Gastroesophageal sphincter (tissue), 4 donors: ENCODE measurements around the gene RGS7BP. TPM values are rescaled to one million over a fixed set of nuclear protein-coding genes. Genes with fewer than 3 reads are reported as not detected.

Experiments
- ATAC-seq: fragments of 150-250 bp; one replicate; pipeline ENCODE4 v1.9.1; 2016; ENCODE audit warnings: mild to moderate bottlenecking, moderate library complexity
- H3K27ac ChIP-seq, 4 donors: fragments of 200-600 bp; sonication (generic) in 3 of 4; 1 replicate in 3 of 4; 2 replicates in 1 of 4; pipeline ENCODE4 v1.5.1; 2016 to 2019
- H3K27me3 ChIP-seq: fragments of 200-600 bp; sonication (generic); one replicate; pipeline ENCODE4 v1.5.1; 2019
- H3K36me3 ChIP-seq, 2 donors: fragments of 200-600 bp; sonication (generic); one replicate each; pipeline ENCODE4 v1.5.1; 2019; ENCODE audit warnings: control low read depth in 1 of 2
- H3K4me1 ChIP-seq, 3 donors: fragments of 200-600 bp; sonication (generic); 1 replicate in 2 of 3; 2 replicates in 1 of 3; pipeline ENCODE4 v1.5.1; 2016 to 2019; ENCODE audit warnings: control low read depth in 2 of 3
- H3K4me3 ChIP-seq, 2 donors: fragments of 200-600 bp; sonication (generic); one replicate each; pipeline ENCODE4 v1.5.1; 2019; ENCODE audit warnings: mild to moderate bottlenecking in 1 of 2, moderate library complexity in 1 of 2
- H3K9me3 ChIP-seq, 3 donors: fragments of 200-600 bp; sonication (generic); one replicate each; pipeline ENCODE4 v1.5.1; 2017 to 2019; ENCODE audit warnings: control low read depth in 2 of 3
- EP300 ChIP-seq: sonication (generic); formaldehyde crosslinking; IDR thresholded peaks from one replicate; pipeline ENCODE4 v1.6.1; 2017; ENCODE audit warnings: antibody characterized with exemption, mild to moderate bottlenecking
- POLR2A ChIP-seq, 2 donors: fragments of 450-650 bp; IDR thresholded peaks; one replicate each; pipeline ENCODE4 v1.6.1; 2017; ENCODE audit warnings: antibody characterized with exemption in 2 of 2, mild to moderate bottlenecking in 2 of 2, moderate library complexity in 1 of 2
- POLR2AphosphoS5 ChIP-seq: sonication (generic); formaldehyde crosslinking; IDR thresholded peaks from one replicate; pipeline ENCODE4 v1.6.1; 2017; ENCODE audit warnings: antibody characterized with exemption
- WGBS, 2 donors: methylation state at CpG; one replicate each; pipeline ENCODE4 v1.1.5; 2018; ENCODE audit warnings: low coverage in 1 of 2; 5-methylcytosine and 5-hydroxymethylcytosine counted together
- total RNA-seq, 4 donors: library from RNA; depleted of rRNA; stranded (reverse); fragments of >200 nt; gene quantifications; one replicate each; pipeline ENCODE4 v1.1.0, GENCODE V29; 2016
- TF ChIP-seq, protein P1 (sequence below), 4 experiments: fragments of 200-600 bp in 2 of 4; fragments of 450-650 bp in 2 of 4; sonication (generic) in 1 of 4; IDR thresholded peaks; one replicate each; pipeline ENCODE4 v1.5.1; 2017 to 2019; ENCODE audit warnings: antibody characterized with exemption in 4 of 4, mild to moderate bottlenecking in 2 of 4, moderate library complexity in 2 of 4

The RGS7BP gene
- total RNA-seq, 4 donors from 2014 or later = 1.5 to 4.4 (median 3.7) TPM

DNA sequence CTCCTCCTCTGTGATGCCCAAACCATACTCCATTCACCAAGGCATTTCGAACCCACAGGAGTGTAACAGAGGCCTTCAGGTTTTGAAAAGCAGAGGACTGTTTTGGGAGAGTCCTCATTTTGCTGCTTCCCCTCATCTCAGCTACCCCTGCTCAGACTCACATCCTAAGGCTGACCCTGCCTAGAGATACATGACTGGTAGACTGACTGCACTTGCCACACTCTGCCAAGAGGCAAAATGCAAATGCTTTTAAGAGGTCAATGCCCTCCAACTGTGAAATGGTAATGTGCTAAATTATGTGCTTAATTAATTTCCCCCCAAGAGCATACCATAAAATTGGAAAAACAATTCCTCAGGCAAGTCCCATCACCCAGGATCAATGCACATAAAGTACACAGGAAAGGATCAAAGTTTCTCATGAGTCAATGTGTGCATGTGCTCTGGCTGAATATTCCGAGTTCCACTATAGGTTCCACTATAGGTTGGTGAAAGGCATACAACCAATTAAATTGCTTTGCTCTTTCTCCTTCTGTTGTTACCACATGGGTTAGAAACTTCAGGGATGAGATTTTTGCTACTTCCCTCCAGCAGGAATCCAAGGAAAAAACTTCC lies 87.0 kb downstream of the RGS7BP start:
- Histone ChIP-seq H3K4me3 (no peak overlapping the region), H3K36me3 (no peaks in the 10 kb centered on the region), H3K9me3 (no peaks in the 10 kb centered on the region), H3K4me1 (peaks cover 0 to 17% (median 0%) of the 10 kb centered on the region in 3 donors), H3K27ac (no peak overlapping the region), H3K27me3 (no peaks in the 10 kb centered on the region)
- TF ChIP-seq POLR2A (IDR thresholded peaks at IDR 0.05) = no peak
- TF ChIP-seq POLR2AphosphoS5 = no peak
- TF ChIP-seq EP300 = no peak
- TF ChIP-seq, protein P1, sequence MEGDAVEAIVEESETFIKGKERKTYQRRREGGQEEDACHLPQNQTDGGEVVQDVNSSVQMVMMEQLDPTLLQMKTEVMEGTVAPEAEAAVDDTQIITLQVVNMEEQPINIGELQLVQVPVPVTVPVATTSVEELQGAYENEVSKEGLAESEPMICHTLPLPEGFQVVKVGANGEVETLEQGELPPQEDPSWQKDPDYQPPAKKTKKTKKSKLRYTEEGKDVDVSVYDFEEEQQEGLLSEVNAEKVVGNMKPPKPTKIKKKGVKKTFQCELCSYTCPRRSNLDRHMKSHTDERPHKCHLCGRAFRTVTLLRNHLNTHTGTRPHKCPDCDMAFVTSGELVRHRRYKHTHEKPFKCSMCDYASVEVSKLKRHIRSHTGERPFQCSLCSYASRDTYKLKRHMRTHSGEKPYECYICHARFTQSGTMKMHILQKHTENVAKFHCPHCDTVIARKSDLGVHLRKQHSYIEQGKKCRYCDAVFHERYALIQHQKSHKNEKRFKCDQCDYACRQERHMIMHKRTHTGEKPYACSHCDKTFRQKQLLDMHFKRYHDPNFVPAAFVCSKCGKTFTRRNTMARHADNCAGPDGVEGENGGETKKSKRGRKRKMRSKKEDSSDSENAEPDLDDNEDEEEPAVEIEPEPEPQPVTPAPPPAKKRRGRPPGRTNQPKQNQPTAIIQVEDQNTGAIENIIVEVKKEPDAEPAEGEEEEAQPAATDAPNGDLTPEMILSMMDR (IDR thresholded peaks at IDR 0.05) = no peak
- ATAC-seq = no peak
- 47 to 74% methylated on average over 2 of the region's 2 CpGs for WGBS, 2 donors

DNA sequence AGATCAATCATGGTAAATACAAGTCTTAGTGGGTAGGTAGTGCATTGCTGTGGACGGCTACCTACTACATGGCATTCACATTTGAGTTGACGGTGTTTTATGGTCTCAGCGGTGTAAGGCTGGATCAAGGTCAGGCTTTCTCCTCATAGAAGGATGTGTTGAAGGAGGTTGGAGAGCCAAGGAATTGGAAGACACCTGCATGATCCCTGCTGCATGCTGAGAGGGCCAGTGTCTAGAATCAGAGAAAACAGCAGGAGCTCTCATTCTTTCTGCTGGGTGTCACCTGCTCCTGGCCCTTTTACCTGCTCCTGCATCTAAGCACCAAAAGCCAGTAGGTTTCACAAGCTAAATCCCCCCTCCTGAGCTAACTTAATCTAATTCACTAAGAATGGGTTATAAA lies 88.2 kb downstream of the RGS7BP start:
- Histone ChIP-seq H3K4me3 (no peak overlapping the region), H3K36me3 (no peaks in the 10 kb centered on the region), H3K27ac (no peak overlapping the region), H3K4me1 (peaks cover 0 to 17% (median 0%) of the 10 kb centered on the region in 3 donors), H3K9me3 (no peaks in the 10 kb centered on the region), H3K27me3 (no peaks in the 10 kb centered on the region)
- ATAC-seq = no peak
- 82 to 96% methylated on average over 3 of the region's 3 CpGs for WGBS, 2 donors
- no peak for TF ChIP-seq EP300
- TF ChIP-seq POLR2A (IDR thresholded peaks at IDR 0.05) = no peak
- TF ChIP-seq, protein P1 (IDR thresholded peaks at IDR 0.05) = no peak
- TF ChIP-seq POLR2AphosphoS5 = no peak

DNA sequence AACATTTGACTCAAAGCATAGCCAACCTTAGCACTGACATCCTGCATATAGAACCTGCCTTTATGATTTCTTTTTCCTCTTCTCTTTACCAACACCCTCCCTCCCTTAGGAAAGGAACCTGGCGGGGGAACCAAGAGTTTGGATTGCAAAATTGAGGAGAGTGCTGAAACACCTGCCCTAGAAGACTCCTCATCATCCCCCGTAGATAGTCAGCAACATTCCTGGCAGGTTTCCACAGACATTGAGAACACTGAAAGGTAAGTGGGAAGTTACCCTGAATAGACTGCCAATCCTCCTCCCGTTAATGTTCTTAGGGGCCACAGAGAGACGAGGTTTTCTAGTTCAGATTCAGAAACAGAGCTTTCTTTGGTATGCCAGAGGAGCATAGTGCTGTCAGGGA lies 88.8 kb downstream of the RGS7BP start:
- Histone ChIP-seq H3K27me3 (no peaks in the 10 kb centered on the region), H3K9me3 (no peaks in the 10 kb centered on the region), H3K4me1 (peaks cover 0 to 17% (median 0%) of the 10 kb centered on the region in 3 donors), H3K36me3 (no peaks in the 10 kb centered on the region), H3K4me3 (no peak overlapping the region), H3K27ac (no peak overlapping the region)
- WGBS, 2 donors = 53 to 69% methylated on average over 2 to 3 of the region's 4 CpGs
- ATAC-seq = peak; percentile 13
- TF ChIP-seq POLR2A (IDR thresholded peaks at IDR 0.05) = no peak
- no peak for TF ChIP-seq EP300
- no peak for TF ChIP-seq POLR2AphosphoS5
- TF ChIP-seq, protein P1 (IDR thresholded peaks at IDR 0.05) = no peak

DNA sequence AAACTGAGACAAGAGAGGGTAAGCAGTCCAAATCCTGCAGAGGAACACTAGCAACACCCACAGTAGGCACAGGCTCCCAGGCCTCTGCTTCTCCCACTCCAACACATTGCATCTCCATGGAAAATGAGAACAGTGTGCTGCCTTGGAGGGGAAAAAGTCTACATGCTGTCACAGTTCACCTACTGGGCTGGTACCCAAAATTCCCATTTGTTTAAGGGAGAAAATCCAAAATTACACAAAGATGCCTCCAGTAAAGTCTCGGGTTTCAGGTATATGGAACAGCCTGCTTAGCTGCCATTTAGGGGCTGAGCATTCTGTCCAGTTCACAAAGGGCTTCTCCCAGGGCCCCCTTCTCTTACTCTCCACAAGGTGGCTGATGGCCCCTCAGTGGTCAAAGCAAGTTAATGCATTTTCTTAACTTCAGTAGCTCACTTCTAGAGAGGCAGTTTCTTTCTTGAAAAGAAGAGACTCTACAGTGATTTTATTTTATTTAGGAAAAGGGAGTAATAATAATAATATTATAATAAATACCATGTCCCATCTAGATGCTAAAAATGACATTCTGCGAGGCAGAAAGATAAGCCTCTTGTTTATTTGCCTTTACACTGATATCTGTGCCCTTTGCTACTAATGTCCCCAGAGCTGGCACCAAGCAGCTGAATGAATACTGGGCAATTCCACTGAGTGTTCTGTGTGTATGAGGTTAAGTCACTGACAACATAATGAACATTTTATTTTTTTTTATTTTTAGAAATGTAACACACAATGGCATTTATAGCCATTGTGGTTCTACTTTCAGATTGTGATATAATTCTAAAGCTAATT lies 89.4 kb downstream of the RGS7BP start:
- TF ChIP-seq, protein P1 (IDR thresholded peaks at IDR 0.05) = peak in 3 of 4 experiments; percentile 21 to 34 (median 30)
- TF ChIP-seq POLR2AphosphoS5 = no peak
- H3K27me3 ChIP-seq = no peaks in the 10 kb centered on the region
- peak; percentile 11 for ATAC-seq
- no peaks in the 10 kb centered on the region for H3K36me3 ChIP-seq
- H3K4me1 ChIP-seq = peaks cover 0 to 17% (median 0%) of the 10 kb centered on the region in 3 donors
- no peaks in the 10 kb centered on the region for H3K9me3 ChIP-seq
- H3K4me3 ChIP-seq = no peak overlapping the region
- 38 to 67% methylated on average over 1 to 2 of the region's 2 CpGs for WGBS, 2 donors
- H3K27ac ChIP-seq = no peak overlapping the region

DNA sequence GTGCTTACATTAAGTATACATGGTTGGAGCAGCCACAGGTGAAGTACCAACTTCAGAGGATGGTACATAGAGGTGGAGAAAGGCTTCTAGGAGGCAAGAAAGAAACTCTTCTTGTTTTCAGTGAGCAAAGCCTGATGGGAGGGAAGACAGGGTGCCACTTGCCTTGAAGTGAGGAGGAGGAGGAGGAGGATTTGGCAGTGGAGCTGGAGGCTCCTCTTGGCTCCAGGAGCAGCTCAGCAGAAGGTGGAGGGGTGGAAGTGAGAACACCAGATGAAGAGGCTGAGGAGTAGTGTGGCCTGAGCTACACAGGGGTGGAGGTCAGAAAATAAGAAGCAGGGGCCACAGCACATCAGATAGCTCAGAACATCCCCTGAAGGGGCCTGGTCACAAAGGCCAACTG lies 93.4 kb downstream of the RGS7BP start:
- no peak for ATAC-seq
- Histone ChIP-seq H3K27ac (no peak overlapping the region), H3K4me1 (peaks cover 0 to 28% (median 0%) of the 10 kb centered on the region in 3 donors), H3K27me3 (no peaks in the 10 kb centered on the region), H3K36me3 (no peaks in the 10 kb centered on the region), H3K4me3 (no peak overlapping the region), H3K9me3 (no peaks in the 10 kb centered on the region)
- TF ChIP-seq POLR2AphosphoS5 = no peak
- no peak for TF ChIP-seq EP300
- TF ChIP-seq, protein P1 (IDR thresholded peaks at IDR 0.05) = no peak
- no peak for TF ChIP-seq POLR2A (IDR thresholded peaks at IDR 0.05)
